ENCODE measurements around the gene PANX3.

Gene PANX3

DNA sequence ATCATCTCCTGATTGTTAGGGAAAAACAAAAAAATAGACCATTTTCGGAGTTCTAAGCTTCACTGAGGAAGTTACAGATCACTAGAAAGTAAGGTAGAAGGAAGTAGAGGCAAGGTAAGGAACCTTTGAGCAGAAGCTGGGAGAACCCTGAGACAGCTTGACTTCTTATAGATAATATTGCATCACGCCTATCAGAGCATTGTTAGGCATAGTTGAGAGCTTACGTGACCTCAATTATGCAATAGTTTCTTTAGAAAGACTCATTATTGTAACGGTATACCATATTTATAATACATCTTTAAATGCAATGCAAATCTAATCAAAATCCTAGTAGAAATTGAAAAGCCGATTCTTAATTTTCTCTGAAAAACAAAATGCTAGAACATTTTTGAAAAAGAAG, 16.3 kb downstream of the PANX3 start:
- TF ChIP-seq, protein P1, sequence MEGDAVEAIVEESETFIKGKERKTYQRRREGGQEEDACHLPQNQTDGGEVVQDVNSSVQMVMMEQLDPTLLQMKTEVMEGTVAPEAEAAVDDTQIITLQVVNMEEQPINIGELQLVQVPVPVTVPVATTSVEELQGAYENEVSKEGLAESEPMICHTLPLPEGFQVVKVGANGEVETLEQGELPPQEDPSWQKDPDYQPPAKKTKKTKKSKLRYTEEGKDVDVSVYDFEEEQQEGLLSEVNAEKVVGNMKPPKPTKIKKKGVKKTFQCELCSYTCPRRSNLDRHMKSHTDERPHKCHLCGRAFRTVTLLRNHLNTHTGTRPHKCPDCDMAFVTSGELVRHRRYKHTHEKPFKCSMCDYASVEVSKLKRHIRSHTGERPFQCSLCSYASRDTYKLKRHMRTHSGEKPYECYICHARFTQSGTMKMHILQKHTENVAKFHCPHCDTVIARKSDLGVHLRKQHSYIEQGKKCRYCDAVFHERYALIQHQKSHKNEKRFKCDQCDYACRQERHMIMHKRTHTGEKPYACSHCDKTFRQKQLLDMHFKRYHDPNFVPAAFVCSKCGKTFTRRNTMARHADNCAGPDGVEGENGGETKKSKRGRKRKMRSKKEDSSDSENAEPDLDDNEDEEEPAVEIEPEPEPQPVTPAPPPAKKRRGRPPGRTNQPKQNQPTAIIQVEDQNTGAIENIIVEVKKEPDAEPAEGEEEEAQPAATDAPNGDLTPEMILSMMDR (IDR thresholded peaks at IDR 0.05; ENCODE audit: insufficient read depth, low read depth, low read length, missing control alignments) = no peak

DNA sequence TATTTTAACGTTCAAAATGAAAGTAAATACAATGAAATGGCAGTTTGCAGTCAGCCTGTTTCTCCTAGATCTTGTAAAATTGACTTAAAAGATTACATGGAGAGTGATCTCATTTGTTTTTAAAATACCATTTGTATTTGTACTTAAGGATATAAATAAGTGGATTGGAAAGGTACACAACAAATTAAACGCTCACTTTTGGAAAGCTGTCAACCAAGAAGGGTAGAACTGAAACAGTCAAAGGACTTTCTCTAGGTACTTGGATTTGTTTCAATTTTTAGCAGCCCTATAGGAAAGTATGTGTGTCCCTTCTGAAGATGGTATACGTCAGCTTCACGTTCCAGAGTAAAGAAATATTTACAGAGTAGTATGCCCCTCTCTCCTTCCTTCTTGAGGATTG, 18.7 kb downstream of the PANX3 start:
- TF ChIP-seq, protein P1 (IDR thresholded peaks at IDR 0.05; ENCODE audit: insufficient read depth, low read depth, low read length, missing control alignments) = no peak
- no peak overlapping the region for H3K4me3 ChIP-seq (ENCODE audit: low read length)
- no peak for DNase-seq (ENCODE audit: low read depth)

More for the DNA sequence above, 16.3 kb downstream of the PANX3 start:
- H3K4me3 ChIP-seq (ENCODE audit: low read length) = no peak overlapping the region
- DNase-seq (ENCODE audit: low read depth) = no peak

DNA sequence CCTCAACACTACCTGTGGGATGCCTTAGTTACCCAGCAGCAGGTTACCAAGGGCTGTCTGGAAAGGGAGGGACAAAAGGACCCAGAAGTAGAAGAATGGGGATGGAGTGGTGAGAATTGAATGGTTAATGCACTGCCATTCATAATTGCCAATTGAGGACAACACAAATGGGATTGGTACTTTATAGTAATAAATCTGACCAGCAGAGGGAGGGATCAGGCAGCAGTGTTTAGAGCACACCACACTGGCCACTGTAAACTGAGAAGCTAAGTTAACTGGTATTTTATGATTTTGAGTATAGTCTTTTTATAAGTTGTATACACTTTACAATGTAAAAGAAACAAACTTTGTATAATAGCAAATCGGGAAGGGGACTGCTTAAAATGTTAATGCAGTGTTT, 22.1 kb downstream of the PANX3 start:
- H3K4me3 ChIP-seq (ENCODE audit: low read length) = no peak overlapping the region
- DNase-seq (ENCODE audit: low read depth) = no peak
- TF ChIP-seq, protein P1 (IDR thresholded peaks at IDR 0.05; ENCODE audit: insufficient read depth, low read depth, low read length, missing control alignments) = peak; percentile 45

DNA sequence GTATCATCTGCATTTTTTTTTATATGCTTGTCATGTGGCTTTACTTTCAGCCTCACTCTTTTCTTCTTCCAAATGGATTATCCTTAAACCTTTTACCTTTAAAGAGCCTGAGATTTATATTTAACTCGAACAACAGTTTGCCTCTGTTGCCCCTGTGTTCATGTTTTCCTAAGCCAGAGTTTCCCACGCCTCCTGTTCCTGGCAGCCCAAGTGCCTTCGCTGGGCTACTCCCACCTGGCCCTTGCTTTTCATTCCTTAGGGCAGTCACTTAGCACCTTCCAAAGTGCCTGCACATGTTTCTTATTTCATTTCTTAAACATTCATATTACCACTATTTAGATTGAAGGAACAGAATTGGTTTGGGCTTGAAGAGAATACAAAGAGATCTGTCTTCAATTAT, 24.7 kb downstream of the PANX3 start:
- H3K4me3 ChIP-seq (ENCODE audit: low read length) = no peak overlapping the region
- DNase-seq (ENCODE audit: low read depth) = no peak
- TF ChIP-seq, protein P1 (IDR thresholded peaks at IDR 0.05; ENCODE audit: insufficient read depth, low read depth, low read length, missing control alignments) = no peak

DNA sequence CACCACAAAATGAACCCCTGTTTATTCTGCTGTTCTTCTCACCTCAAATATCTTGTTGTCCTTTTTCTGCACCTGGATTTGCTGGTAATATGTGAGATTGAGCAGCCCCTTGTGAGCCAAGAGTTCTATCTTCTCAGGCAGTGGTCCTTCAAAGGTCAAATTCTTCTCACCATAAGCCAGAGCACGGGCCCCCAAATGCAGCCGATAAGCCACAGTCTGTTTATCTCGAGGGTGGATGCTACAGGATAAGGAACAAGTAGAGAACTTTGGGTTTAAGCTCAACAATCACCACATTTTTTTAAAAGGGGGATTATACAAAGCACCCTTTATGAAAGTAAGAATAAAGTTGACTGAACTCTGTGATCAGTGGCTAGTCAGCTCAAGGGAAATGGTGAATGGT, 27.3 kb downstream of the PANX3 start:
- DNase-seq (ENCODE audit: low read depth) = no peak
- TF ChIP-seq, protein P1 (IDR thresholded peaks at IDR 0.05; ENCODE audit: insufficient read depth, low read depth, low read length, missing control alignments) = no peak

DNA sequence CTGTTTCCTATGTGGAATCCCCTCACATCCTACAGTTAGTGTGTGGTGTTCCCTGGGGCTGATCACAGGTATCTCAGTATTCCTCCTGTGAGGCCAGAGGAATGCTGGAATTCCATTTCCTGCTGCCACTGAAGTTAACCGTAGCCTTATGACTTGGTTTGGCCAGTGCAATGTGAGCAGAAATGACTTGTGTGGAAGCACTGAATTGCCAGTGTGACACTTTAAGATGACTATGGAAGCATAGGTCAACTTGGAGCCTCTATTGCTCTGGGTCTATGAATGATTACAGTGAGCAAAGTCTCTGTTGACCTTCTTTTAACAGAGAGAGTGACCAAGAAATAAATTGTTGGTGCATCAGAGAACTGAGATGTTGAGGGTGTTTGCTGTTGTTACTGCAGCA, 28.0 kb downstream of the PANX3 start:
- H3K4me3 ChIP-seq (ENCODE audit: low read length) = no peak overlapping the region
- DNase-seq (ENCODE audit: low read depth) = no peak
- TF ChIP-seq, protein P1 (IDR thresholded peaks at IDR 0.05; ENCODE audit: insufficient read depth, low read depth, low read length, missing control alignments) = no peak

More for the DNA sequence above, 27.3 kb downstream of the PANX3 start:
- H3K4me3 ChIP-seq (ENCODE audit: low read length) = no peak overlapping the region

DNA sequence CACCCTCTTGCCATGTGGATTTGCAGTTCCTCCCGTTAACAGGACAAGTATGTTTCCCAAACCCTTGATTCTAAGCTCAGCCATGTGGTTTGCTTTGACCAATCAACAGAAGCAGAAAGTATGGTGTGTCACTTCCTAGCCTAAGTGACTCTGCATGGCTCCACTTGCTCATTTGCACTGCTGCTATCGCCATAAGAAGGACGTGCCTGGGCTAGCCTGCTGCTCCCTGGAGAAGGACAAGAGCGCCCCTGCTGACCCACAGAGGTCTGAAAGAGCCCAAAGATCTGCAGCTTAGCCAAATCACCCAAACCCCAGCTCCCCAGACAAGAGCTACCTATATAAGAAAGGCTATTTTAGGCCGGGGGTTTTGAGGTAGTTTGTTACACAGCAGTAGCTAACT, 29.4 kb downstream of the PANX3 start:
- H3K4me3 ChIP-seq (ENCODE audit: low read length) = no peak overlapping the region
- DNase-seq (ENCODE audit: low read depth) = peak; percentile 48
- TF ChIP-seq, protein P1 (IDR thresholded peaks at IDR 0.05; ENCODE audit: insufficient read depth, low read depth, low read length, missing control alignments) = no peak

All from epithelial cell of esophagus (primary cell).